ENCODE data around the gene PDZD4. TPM values are rescaled to one million over a fixed set of nuclear protein-coding genes. Genes with fewer than 3 reads are reported as not detected.
A peak's percentile ranks its signal among the peaks of the same experiment; 100 is the strongest.

PDZD4 gene
- total and polyA plus RNA-seq, 12 donors, result 0.69 to 39.2 (median 3.7) TPM

GRCh38 chrX:153792368-153792767 is 38.0 kb downstream of the PDZD4 start:
- Histone ChIP-seq H3K27me3 (no peaks in the 10 kb centered on the region), H3K9me3 (replicated peaks in 1 of 3) (no peaks in the 10 kb centered on the region), H3K27ac (peak overlapping the region in 1 of 5 donors; percentile 94), H3K4me1 (replicated peaks in 1 of 2) (peaks cover 5 to 18% of the 10 kb centered on the region in 2 donors), H3K4me3 (no peak overlapping the region), H3K36me3 (replicated peaks in 1 of 2) (peaks cover 0 to 14% of the 10 kb centered on the region in 2 donors)
- intact Hi-C loops (cut with DNase I), result no loop called here
- TF ChIP-seq CTCF (IDR thresholded peaks at IDR 0.05) (no peak), POLR2A (IDR thresholded peaks at IDR 0.05) (no peak)
- WGBS, 4 donors, result 86 to 94% (median 89%) methylated on average over 2 to 6 of the region's 6 CpGs
- DNase-seq, result no peak

DNA sequence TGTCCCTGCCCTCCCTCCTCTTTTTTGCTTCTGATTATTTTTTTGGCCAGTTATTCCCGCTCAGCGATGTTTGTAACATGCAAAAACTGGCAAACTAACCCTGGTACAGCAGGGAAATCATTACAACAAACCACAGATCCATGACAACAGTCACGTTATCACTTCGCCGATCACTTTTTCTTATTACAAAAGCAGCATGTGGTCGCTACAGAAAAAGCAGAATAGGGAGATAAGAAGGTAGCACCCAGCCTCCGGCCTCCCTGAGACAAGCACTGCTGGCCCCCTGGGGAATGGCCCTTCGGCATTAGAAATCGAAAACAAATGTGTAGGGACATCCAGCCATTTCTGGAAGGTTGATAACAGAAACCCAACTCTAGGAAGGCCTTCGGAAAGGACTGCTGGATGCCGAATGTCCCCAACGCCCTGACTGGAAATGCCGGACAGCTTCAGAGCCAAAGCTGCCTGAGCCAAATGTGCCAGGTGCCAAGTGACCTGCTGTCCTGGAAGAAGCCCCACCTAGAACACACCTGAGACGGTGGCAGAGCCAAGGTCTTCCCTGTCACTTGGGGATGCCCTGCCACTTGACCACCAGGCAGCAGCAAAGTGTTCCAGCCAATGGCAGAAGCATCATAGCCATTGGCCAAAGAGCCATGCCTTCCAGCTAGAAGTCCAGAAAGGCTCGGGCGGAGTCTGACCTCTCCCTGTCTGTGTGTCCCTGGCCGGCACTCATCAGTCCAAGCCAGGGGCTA is 39.1 kb downstream of the PDZD4 start:
- Histone ChIP-seq H3K4me3 (no peak overlapping the region), H3K9me3 (replicated peaks in 1 of 3) (no peaks in the 10 kb centered on the region), H3K4me1 (replicated peaks in 1 of 2) (peaks cover 5 to 18% of the 10 kb centered on the region in 2 donors), H3K27ac (no peak overlapping the region), H3K36me3 (replicated peaks in 1 of 2) (peaks cover 0 to 16% of the 10 kb centered on the region in 2 donors), H3K27me3 (no peaks in the 10 kb centered on the region)
- WGBS, 4 donors, result 82 to 90% (median 86%) methylated on average over 11 to 17 of the region's 17 CpGs
- intact Hi-C loops (cut with DNase I), result no loop called here
- TF ChIP-seq CTCF (IDR thresholded peaks at IDR 0.05) (no peak), POLR2A (IDR thresholded peaks at IDR 0.05) (no peak)
- DNase-seq, result no peak

- Histone ChIP-seq H3K27me3 (no peaks in the 10 kb centered on the region), H3K36me3 (replicated peaks in 1 of 2) (peaks cover 0 to 29% of the 10 kb centered on the region in 2 donors), H3K9me3 (replicated peaks in 1 of 3) (no peaks in the 10 kb centered on the region), H3K4me1 (replicated peaks in 1 of 2) (peaks cover 5 to 10% of the 10 kb centered on the region in 2 donors), H3K27ac (no peak overlapping the region), H3K4me3 (no peak overlapping the region)
- no peak for DNase-seq
- WGBS, 4 donors, result 83 to 93% (median 91%) methylated on average over 8 to 12 of the region's 12 CpGs
- intact Hi-C loops (cut with DNase I), result no loop called here
- TF ChIP-seq CTCF (IDR thresholded peaks at IDR 0.05), result no peak
Measured at GRCh38 chrX:153789654-153790053, 40.7 kb downstream of the PDZD4 start.

DNA sequence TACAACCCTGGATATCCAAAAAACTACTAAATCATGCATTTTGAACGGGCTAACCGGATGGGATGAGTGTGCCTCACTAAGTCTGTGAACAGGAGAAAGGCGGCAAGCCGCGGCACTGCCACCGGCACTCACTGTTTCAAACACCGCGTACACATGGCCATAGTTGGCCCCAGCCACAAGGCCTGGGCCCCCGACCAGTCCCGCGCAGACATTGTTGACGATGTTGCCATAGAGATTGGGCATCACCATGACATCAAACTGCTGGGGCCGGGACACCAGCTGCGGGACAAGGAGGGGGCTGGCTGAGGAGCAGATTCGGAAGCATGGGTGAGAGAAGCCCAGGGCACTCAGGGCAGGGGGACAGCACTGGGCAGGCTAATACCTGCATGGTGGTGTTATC is 43.7 kb downstream of the PDZD4 start:
- Histone ChIP-seq H3K4me3 (no peak overlapping the region), H3K36me3 (replicated peaks in 1 of 2) (peaks cover 0 to 29% of the 10 kb centered on the region in 2 donors), H3K27ac (no peak overlapping the region), H3K27me3 (no peaks in the 10 kb centered on the region), H3K9me3 (replicated peaks in 1 of 3) (no peaks in the 10 kb centered on the region), H3K4me1 (replicated peaks in 1 of 2) (no peaks in the 10 kb centered on the region)
- intact Hi-C loops (cut with DNase I), result no loop called here
- no peak for TF ChIP-seq POLR2A (IDR thresholded peaks at IDR 0.05)
- no peak for TF ChIP-seq CTCF (IDR thresholded peaks at IDR 0.05)
- 80 to 92% (median 87%) methylated on average over 5 to 15 of the region's 15 CpGs for WGBS, 4 donors
- DNase-seq, result no peak
